IPS-15b (cell line): ENCODE data around the gene RPL31.

Source experiments
- H3K27me3 ChIP-seq: one replicate; pipeline ENCODE4 v1.6.1; 2013; ENCODE audit warnings: low read length; ENCODE audit not compliant: control insufficient read depth, insufficient read depth
- H3K36me3 ChIP-seq: one replicate; pipeline ENCODE4 v1.6.1; 2013; ENCODE audit warnings: low read length; ENCODE audit not compliant: control insufficient read depth, insufficient read depth
- H3K4me1 ChIP-seq: one replicate; pipeline ENCODE4 v1.6.1; 2013; ENCODE audit warnings: mild to moderate bottlenecking, low read length; ENCODE audit not compliant: control insufficient read depth, insufficient read depth
- H3K4me3 ChIP-seq: one replicate; pipeline ENCODE4 v1.5.1; 2013; ENCODE audit warnings: low read depth, low read length
- H3K9ac ChIP-seq: one replicate; pipeline ENCODE4 v1.6.1; 2013; ENCODE audit warnings: low read depth, mild to moderate bottlenecking, low read length
- H3K9me3 ChIP-seq: one replicate; pipeline ENCODE4 v1.6.1; 2013; ENCODE audit warnings: mild to moderate bottlenecking, low read length; ENCODE audit not compliant: control insufficient read depth, insufficient read depth

RPL31 gene

DNA sequence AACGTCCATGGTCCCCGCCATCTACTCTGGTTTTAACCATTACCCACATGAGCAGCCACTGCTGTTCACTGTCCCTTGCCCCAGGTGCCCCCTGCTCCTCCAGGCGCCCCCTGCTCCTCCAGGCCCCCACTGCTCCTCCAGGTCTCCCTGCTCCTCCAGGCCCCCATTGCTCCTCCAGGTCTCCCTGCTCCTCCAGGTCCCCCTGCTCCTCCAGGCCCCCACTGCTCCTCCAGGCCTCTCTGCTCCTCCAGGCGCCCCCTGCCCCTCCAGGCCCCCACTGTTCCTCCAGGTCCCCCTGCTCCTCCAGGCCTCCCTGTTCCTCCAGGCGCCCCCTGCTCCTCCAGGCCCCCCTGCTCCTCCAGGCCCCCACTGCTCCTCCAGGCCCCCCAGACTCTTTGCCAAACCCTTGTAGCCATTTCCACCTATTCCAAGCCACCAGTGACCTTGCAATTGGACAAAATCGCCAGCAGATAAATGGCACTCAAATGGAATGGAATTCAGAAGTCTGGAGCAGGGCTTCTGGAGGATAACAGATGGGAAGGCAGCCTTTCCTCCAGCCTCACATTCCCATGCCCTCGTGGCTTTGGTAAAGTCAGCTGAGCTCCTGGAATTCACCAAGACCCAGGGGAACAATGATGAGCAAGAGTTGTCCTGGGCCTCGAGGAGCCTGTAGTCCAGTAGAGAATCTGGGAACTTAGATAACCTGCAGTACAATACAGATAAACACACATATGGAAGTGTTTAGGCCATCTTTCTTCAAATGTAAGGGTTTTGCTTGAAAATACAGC is 13.3 kb upstream of the RPL31 start:
- Histone ChIP-seq H3K4me1 (no peaks in the 10 kb centered on the region), H3K36me3 (no peaks in the 10 kb centered on the region), H3K9ac (no peak overlapping the region), H3K4me3 (no peak overlapping the region), H3K9me3 (no peaks in the 10 kb centered on the region), H3K27me3 (no peaks in the 10 kb centered on the region)

- no peaks in the 10 kb centered on the region for H3K4me1 ChIP-seq
- H3K9ac ChIP-seq, result no peak overlapping the region
- no peaks in the 10 kb centered on the region for H3K27me3 ChIP-seq
- H3K4me3 ChIP-seq, result no peak overlapping the region
- no peaks in the 10 kb centered on the region for H3K36me3 ChIP-seq
- H3K9me3 ChIP-seq, result no peaks in the 10 kb centered on the region
Observed at GRCh38 chr2:100989666-100990065, 12.4 kb upstream of the RPL31 start.

DNA sequence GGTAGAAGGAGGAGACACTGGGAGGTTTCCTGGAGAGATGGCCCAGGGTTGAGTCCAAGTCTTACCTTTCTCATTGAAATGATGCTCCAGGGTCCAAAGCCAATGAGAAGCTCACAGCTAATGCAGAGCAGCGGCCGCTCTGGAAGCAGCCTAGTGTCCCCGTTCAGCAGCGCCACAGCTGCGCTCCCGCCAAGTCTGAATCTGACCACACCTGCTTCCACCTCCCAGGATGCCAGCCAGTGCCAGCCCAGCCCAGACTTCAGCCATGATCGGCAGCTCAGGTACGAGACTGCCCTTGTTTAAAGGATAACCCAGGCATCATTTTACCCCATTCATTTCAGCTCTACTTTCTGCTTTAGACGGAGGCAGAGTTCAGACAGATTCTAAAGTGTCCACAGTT is 11.9 kb upstream of the RPL31 start:
- no peaks in the 10 kb centered on the region for H3K27me3 ChIP-seq
- H3K4me3 ChIP-seq, result no peak overlapping the region
- no peaks in the 10 kb centered on the region for H3K4me1 ChIP-seq
- H3K36me3 ChIP-seq, result no peaks in the 10 kb centered on the region
- H3K9ac ChIP-seq, result no peak overlapping the region
- no peaks in the 10 kb centered on the region for H3K9me3 ChIP-seq

- H3K4me1 ChIP-seq, result no peaks in the 10 kb centered on the region
- no peak overlapping the region for H3K9ac ChIP-seq
- no peak overlapping the region for H3K4me3 ChIP-seq
- H3K27me3 ChIP-seq, result no peaks in the 10 kb centered on the region
- H3K36me3 ChIP-seq, result no peaks in the 10 kb centered on the region
- no peaks in the 10 kb centered on the region for H3K9me3 ChIP-seq
Observed at GRCh38 chr2:100990650-100991403, 11.3 kb upstream of the RPL31 start.

GRCh38 chr2:100991404-100991773 is 10.7 kb upstream of the RPL31 start:
- Histone ChIP-seq H3K4me3 (no peak overlapping the region), H3K36me3 (no peaks in the 10 kb centered on the region), H3K9me3 (no peaks in the 10 kb centered on the region), H3K27me3 (no peaks in the 10 kb centered on the region), H3K4me1 (no peaks in the 10 kb centered on the region), H3K9ac (no peak overlapping the region)

DNA sequence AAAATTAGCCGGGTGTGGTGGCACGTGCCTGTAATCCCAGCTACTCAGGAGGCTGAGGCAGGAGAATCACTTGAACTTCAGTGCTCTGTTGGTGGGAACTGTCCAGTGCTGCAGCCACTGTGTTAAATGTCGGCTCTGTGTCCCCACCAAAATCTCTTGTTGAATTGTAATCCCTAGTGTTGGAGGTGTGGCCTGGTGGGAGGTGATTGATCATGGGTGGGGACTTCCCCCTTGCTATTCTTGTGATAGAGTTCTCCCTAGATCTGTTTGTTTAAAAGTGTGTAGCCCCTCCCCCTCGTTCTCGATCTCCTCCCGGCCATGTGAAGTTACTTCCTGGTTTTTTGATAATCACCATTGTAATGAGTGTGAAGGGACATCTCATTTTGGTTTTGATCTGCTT is 9.8 kb upstream of the RPL31 start:
- no peaks in the 10 kb centered on the region for H3K9me3 ChIP-seq
- H3K4me1 ChIP-seq, result no peaks in the 10 kb centered on the region
- H3K9ac ChIP-seq, result no peak overlapping the region
- no peak overlapping the region for H3K4me3 ChIP-seq
- H3K36me3 ChIP-seq, result no peaks in the 10 kb centered on the region
- H3K27me3 ChIP-seq, result no peaks in the 10 kb centered on the region

- no peaks in the 10 kb centered on the region for H3K4me1 ChIP-seq
- H3K36me3 ChIP-seq, result no peaks in the 10 kb centered on the region
- H3K4me3 ChIP-seq, result no peak overlapping the region
- H3K9me3 ChIP-seq, result no peaks in the 10 kb centered on the region
- H3K9ac ChIP-seq, result no peak overlapping the region
- no peaks in the 10 kb centered on the region for H3K27me3 ChIP-seq
Observed at GRCh38 chr2:100993294-100993693, 8.8 kb upstream of the RPL31 start.

- H3K36me3 ChIP-seq, result no peaks in the 10 kb centered on the region
- H3K9me3 ChIP-seq, result no peaks in the 10 kb centered on the region
- no peak overlapping the region for H3K9ac ChIP-seq
Observed at GRCh38 chr2:100995309-100996075, 6.6 kb upstream of the RPL31 start.

DNA sequence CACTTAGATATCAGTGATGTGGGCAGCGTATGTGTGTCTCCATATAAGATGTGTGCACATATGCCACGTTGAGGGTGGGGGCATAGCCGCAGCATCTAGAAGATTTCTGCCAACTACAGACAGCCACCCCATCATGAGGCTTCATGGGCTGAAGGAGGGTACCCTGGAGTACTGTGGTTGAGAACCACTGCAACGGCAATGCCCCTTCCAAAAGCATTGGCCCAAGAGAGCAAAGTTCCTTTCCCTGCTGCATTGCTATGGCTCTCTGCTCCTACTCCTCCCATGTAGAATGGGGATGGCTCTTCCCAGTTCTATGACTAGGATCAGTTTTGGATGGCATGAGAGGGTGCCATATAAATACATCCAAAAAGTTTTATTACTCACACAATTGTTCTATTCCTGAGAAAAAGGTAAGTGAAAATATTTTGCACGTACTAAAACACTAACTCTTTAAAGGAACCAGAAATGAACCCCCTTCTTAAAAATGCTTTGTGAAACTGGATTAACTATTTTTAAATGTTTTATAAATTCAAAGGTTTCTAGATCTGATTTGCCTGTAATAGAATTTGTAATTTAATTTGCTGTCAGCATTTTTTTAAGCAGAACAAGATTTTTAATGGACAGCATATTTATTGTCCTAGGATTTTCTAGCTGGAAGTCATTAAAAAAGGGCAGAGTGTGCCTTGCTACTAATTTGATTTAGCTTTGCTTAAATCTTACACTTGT is 4.4 kb upstream of the RPL31 start:
- H3K4me1 ChIP-seq, result no peaks in the 10 kb centered on the region
- no peak overlapping the region for H3K9ac ChIP-seq
- peaks cover 1% of the 10 kb centered on the region for H3K36me3 ChIP-seq
- H3K9me3 ChIP-seq, result no peaks in the 10 kb centered on the region
- H3K4me3 ChIP-seq, result no peak overlapping the region
- H3K27me3 ChIP-seq, result peaks cover 6% of the 10 kb centered on the region

More at GRCh38 chr2:100995309-100996075, 6.6 kb upstream of the RPL31 start:
- no peak overlapping the region for H3K4me3 ChIP-seq
- H3K4me1 ChIP-seq, result no peaks in the 10 kb centered on the region
- H3K27me3 ChIP-seq, result no peaks in the 10 kb centered on the region

- H3K36me3 ChIP-seq, result peaks cover 5% of the 10 kb centered on the region
- H3K27me3 ChIP-seq, result peaks cover 6% of the 10 kb centered on the region
- no peak overlapping the region for H3K9ac ChIP-seq
Observed at GRCh38 chr2:100998235-100998573, 3.9 kb upstream of the RPL31 start.

GRCh38 chr2:100999995-101000394 is 2.1 kb upstream of the RPL31 start:
- peaks cover 8% of the 10 kb centered on the region for H3K4me1 ChIP-seq
- peaks cover 6% of the 10 kb centered on the region for H3K27me3 ChIP-seq
- peaks cover 23% of the 10 kb centered on the region for H3K36me3 ChIP-seq
- no peak overlapping the region for H3K9ac ChIP-seq
- no peak overlapping the region for H3K4me3 ChIP-seq
- H3K9me3 ChIP-seq, result no peaks in the 10 kb centered on the region

More at GRCh38 chr2:100998235-100998573, 3.9 kb upstream of the RPL31 start:
- Histone ChIP-seq H3K4me1 (no peaks in the 10 kb centered on the region), H3K4me3 (no peak overlapping the region), H3K9me3 (no peaks in the 10 kb centered on the region)
